Stimulated activated CD4-positive, alpha-beta T cell treated with anti-CD3 and anti-CD28 coated beads, Interleukin-2, amount 100 ng/mL, for 48 hours (primary cell): ENCODE results near the gene MMP24OS.

Experiments
- DNase-seq, 2 donors: peaks; one replicate each; pipeline ENCODE4 v3.0.0-alpha.2; 2020

The MMP24OS gene

GRCh38 chr20:35305682-35306556 is 28.0 kb upstream of the MMP24OS start:
- peak; percentile 71 to 73 for DNase-seq

- DNase-seq: no peak
These were observed 27.0 kb upstream of the MMP24OS start for GRCh38 chr20:35304956-35305355.

GRCh38 chr20:35303735-35304491 is 26.0 kb upstream of the MMP24OS start:
- DNase-seq: peak; percentile 88

- DNase-seq: no peak
These were observed 25.4 kb upstream of the MMP24OS start for GRCh38 chr20:35303382-35303734.

- no peak for DNase-seq
These were observed 24.8 kb upstream of the MMP24OS start for GRCh38 chr20:35302421-35303335.

GRCh38 chr20:35301426-35301825 is 23.5 kb upstream of the MMP24OS start:
- no peak for DNase-seq

- DNase-seq: no peak
These were observed 22.7 kb upstream of the MMP24OS start for GRCh38 chr20:35300469-35301262.

GRCh38 chr20:35299780-35300179 is 21.9 kb upstream of the MMP24OS start:
- DNase-seq: no peak

- DNase-seq: no peak
These were observed 20.3 kb upstream of the MMP24OS start for GRCh38 chr20:35298264-35298663.

- no peak for DNase-seq
These were observed 19.8 kb upstream of the MMP24OS start for GRCh38 chr20:35297740-35298139.

- DNase-seq: no peak
These were observed 19.2 kb upstream of the MMP24OS start for GRCh38 chr20:35297155-35297554.

GRCh38 chr20:35296101-35296554 is 18.2 kb upstream of the MMP24OS start:
- DNase-seq: no peak

- no peak for DNase-seq
These were observed 17.8 kb upstream of the MMP24OS start for GRCh38 chr20:35295674-35296073.

GRCh38 chr20:35295058-35295457 is 17.1 kb upstream of the MMP24OS start:
- no peak for DNase-seq

- DNase-seq: no peak
These were observed 16.4 kb upstream of the MMP24OS start for GRCh38 chr20:35294293-35294685.

GRCh38 chr20:35293303-35294292 is 15.7 kb upstream of the MMP24OS start:
- DNase-seq: no peak

GRCh38 chr20:35292504-35293285 is 14.8 kb upstream of the MMP24OS start:
- no peak for DNase-seq

- no peak for DNase-seq
These were observed 14.0 kb upstream of the MMP24OS start, which contains the start of gene FAM83C for GRCh38 chr20:35291654-35292503. TSS of gene FAM83C (minus strand) at chr20:35292425. CDS start at chr20:35292304, 121 bp downstream.

GRCh38 chr20:35290887-35291417 is 13.0 kb upstream of the MMP24OS start:
- no peak for DNase-seq
